ENCODE measurements around the gene ZNF519.
"Not testable (repeated sequence)": the region's sequence is repeated elsewhere in the genome, so short reads cannot be mapped to it uniquely, and the experiment has no call there.

ZNF519 gene

GRCh38 chr18:14162915-14163314, 30.7 kb upstream of the ZNF519 start:
- DNase-seq (ENCODE audit: low spot score); in situ Hi-C loops (cut with MboI; ENCODE audit: low pct_unique_long_range_greater_than_20kb, low sequenced_read_pairs, unreplicated experiment): not testable (repeated sequence)

DNA sequence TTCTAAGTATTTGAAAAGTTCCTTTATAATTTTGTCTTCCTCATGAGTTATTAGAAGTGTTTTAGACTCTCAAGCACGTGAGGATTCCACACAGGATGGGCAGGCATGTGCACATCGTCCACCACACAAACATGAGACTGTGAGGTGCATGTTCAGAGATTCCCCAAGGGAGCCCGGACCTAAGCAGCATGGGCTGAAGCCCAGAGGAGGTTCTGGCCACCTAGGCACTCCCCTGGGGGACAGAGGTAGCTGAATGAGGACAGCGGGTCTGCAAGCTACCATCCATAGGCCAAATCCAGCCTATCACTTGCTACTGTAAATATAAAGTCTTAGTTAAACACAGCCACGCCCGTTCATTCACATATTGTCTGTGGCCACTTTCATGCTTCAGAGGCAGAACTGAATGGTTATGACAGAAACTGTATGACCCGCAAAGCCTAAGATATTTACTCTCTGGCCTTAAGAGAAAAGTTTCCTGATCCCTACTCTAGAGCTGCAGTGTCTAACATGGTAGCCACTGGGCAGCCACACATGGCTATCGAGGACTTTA, 19.4 kb upstream of the ZNF519 start:
- DNase-seq (ENCODE audit: low spot score); in situ Hi-C loops (cut with MboI; ENCODE audit: low pct_unique_long_range_greater_than_20kb, low sequenced_read_pairs, unreplicated experiment): not testable (repeated sequence)

DNA sequence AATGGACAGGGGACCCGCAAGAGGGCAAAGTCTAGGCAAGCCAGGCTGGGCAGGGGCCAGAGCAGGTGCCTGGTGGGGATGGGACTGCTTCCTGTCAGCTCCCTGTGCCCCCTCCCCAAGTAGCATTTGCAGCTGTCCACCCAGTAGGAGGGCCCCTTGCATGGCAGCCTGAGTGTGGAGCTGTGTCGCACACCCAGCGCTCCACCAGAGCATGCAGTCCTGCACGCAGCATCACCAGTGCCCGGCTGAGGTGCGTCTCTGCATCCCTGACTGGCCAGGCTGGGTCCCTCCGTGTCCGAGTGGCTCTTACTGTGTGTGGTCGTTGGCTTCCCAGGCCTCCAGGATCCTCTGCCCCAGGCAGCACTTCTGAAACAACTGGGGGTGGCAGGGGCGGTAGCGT, 18.5 kb upstream of the ZNF519 start:
- in situ Hi-C loops (cut with MboI; ENCODE audit: low pct_unique_long_range_greater_than_20kb, low sequenced_read_pairs, unreplicated experiment); DNase-seq (ENCODE audit: low spot score): not testable (repeated sequence)

- in situ Hi-C loops (cut with MboI; ENCODE audit: low pct_unique_long_range_greater_than_20kb, low sequenced_read_pairs, unreplicated experiment); DNase-seq (ENCODE audit: low spot score): not testable (repeated sequence)
These were observed 17.7 kb upstream of the ZNF519 start for GRCh38 chr18:14149916-14150420.

DNA sequence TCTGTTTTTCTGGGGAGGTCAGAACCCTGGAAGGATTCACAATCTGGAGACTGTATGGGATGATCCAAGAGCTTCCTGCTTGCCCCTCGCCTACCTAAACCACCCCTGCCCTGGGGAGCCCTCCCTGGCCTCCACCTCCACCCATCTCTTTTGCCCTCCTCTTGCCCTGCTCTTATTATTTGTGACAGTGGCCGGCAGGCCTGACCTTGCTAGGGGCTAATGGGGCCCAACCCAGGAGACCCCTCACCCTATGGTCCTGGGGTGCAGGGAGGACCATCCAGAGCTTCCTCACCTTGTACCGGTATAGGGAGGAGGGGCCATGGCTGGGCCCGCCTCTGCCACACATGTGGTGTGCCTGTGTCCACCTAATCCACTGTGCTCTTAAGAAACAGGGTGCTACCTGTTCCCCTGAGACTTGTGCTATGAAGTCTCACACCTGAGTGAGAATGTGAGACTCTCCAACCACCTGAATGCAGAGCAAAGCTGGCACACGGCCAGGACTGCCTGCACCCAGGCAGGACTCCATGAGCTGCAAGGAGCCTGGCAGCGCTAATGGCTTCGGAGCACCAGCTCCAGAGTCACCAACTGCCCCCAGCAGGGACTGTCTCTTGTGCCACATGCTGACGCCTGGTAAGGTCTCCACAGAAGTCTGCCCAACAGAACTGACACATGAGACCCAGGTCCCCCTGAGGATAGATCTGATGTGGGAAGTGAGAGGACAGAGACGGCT, 17.1 kb upstream of the ZNF519 start:
- in situ Hi-C loops (cut with MboI; ENCODE audit: low pct_unique_long_range_greater_than_20kb, low sequenced_read_pairs, unreplicated experiment); DNase-seq (ENCODE audit: low spot score): not testable (repeated sequence)

DNA sequence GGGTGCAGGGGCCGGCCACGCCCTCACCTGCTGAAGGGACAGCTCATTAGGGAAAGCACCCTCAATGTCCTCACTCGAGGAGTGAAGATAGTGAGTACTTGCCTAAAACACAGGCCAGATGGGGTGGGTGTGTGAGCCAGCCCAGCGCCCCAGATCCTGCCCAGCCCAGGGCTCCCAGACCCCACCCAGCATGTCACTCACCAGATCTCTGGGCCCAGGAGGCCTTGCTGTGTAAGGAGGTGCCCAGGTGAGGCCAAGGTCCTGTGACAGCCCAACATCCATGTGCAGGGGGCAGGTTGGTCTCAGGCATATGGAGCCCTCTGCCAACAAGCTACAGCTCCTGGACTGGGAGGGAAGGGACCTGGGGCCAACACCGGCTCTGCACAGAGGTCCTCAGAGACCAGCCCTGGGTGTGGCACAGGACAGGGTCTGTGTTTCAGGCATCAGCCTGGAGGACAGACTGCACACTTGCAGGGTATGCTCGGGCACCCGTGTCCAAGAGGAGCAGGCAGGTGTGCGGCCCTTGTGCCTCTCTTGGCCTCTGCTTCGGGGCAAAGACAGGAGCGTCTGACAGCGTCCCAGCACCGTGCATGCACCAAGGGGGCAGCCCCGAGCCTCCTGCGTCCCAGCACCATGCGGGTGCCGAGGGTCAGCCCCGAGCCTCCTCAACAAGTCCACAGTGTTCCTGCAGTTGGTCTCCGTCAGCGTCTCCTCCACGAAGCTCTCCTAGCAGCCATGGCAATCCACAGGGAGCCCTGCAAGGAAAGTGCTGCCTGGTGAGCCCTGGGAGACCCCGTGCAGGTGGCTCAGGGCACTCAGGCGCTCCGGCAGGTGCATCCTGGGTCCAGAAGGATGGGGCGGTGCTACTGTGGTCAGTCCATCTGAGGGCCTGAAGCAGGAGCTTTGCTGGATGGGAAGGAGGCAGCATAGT, 16.0 kb upstream of the ZNF519 start:
- in situ Hi-C loops (cut with MboI; ENCODE audit: low pct_unique_long_range_greater_than_20kb, low sequenced_read_pairs, unreplicated experiment); DNase-seq (ENCODE audit: low spot score): not testable (repeated sequence)

GRCh38 chr18:14146771-14147170, 14.5 kb upstream of the ZNF519 start:
- DNase-seq (ENCODE audit: low spot score) = not testable (repeated sequence)

GRCh38 chr18:14145581-14146338, 13.5 kb upstream of the ZNF519 start:
- in situ Hi-C loops (cut with MboI; ENCODE audit: low pct_unique_long_range_greater_than_20kb, low sequenced_read_pairs, unreplicated experiment); DNase-seq (ENCODE audit: low spot score): not testable (repeated sequence)

More at GRCh38 chr18:14146771-14147170, 14.5 kb upstream of the ZNF519 start:
- in situ Hi-C loops (cut with MboI; ENCODE audit: low pct_unique_long_range_greater_than_20kb, low sequenced_read_pairs, unreplicated experiment) = not testable (repeated sequence)

DNA sequence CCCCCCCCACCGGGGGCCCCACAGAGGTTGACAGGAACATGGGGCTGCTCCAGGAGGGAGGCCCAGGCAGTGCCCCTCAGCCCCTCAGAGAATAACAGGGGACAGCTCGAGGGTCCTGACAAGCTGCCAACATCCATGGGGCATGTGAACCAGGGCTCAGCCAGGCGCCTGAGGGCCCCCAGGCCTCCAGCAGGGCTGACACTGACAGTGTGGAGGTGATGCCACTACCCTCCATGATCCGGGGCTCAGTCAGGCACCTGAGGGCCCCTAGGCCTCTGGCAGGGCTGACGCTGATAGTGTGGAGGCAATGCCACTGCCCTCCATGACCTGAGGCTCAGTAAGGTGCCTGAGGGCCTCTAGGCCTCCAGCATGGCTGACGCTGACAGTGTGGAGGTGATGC, 12.8 kb upstream of the ZNF519 start:
- in situ Hi-C loops (cut with MboI; ENCODE audit: low pct_unique_long_range_greater_than_20kb, low sequenced_read_pairs, unreplicated experiment); DNase-seq (ENCODE audit: low spot score): not testable (repeated sequence)

DNA sequence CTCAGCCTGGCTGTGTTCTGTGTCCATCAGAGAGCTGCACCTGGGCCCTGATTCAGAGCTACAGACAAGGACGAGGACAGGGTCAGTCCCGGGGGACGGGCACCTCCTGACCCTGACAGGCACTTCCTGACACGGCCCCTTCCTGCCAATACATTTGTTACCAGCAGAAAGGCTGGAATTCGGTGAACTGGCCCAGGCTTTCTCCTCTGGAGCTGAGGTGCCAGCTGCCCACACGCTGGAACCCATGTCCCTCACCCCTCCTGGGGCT, 12.3 kb upstream of the ZNF519 start:
- TF ChIP-seq, protein P1, sequence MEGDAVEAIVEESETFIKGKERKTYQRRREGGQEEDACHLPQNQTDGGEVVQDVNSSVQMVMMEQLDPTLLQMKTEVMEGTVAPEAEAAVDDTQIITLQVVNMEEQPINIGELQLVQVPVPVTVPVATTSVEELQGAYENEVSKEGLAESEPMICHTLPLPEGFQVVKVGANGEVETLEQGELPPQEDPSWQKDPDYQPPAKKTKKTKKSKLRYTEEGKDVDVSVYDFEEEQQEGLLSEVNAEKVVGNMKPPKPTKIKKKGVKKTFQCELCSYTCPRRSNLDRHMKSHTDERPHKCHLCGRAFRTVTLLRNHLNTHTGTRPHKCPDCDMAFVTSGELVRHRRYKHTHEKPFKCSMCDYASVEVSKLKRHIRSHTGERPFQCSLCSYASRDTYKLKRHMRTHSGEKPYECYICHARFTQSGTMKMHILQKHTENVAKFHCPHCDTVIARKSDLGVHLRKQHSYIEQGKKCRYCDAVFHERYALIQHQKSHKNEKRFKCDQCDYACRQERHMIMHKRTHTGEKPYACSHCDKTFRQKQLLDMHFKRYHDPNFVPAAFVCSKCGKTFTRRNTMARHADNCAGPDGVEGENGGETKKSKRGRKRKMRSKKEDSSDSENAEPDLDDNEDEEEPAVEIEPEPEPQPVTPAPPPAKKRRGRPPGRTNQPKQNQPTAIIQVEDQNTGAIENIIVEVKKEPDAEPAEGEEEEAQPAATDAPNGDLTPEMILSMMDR (IDR thresholded peaks at IDR 0.05; ENCODE audit: extremely low read depth, insufficient read depth, missing control alignments) = no peak
- DNase-seq (ENCODE audit: low spot score) = no peak
- in situ Hi-C loops (cut with MboI; ENCODE audit: low pct_unique_long_range_greater_than_20kb, low sequenced_read_pairs, unreplicated experiment) = no loop called here

GRCh38 chr18:14143871-14144627, 11.8 kb upstream of the ZNF519 start:
- in situ Hi-C loops (cut with MboI; ENCODE audit: low pct_unique_long_range_greater_than_20kb, low sequenced_read_pairs, unreplicated experiment); DNase-seq (ENCODE audit: low spot score): not testable (repeated sequence)

DNA sequence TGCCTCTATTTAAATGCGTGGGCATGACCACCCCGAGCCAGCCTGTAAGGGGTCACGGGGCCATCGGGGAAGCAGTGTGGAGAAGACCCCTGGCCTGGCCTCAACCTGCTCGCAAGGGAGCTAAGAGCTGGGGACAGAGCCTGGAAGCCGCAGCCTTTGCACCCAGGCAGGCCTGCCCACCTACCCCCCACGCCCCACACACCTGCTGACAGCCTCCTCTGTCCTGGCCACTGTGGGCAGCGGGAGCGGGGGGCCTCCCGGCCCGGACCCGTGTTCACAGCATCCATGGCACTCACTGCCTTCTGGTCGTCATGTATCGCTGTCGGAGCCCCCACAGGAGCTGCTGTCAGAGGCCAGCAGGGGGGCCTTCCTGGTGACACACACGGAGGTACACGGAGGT, 11.2 kb upstream of the ZNF519 start:
- DNase-seq (ENCODE audit: low spot score); in situ Hi-C loops (cut with MboI; ENCODE audit: low pct_unique_long_range_greater_than_20kb, low sequenced_read_pairs, unreplicated experiment): not testable (repeated sequence)

- in situ Hi-C loops (cut with MboI; ENCODE audit: low pct_unique_long_range_greater_than_20kb, low sequenced_read_pairs, unreplicated experiment); DNase-seq (ENCODE audit: low spot score): not testable (repeated sequence)
These were observed 9.9 kb upstream of the ZNF519 start for GRCh38 chr18:14142177-14142576.

- in situ Hi-C loops (cut with MboI; ENCODE audit: low pct_unique_long_range_greater_than_20kb, low sequenced_read_pairs, unreplicated experiment); DNase-seq (ENCODE audit: low spot score): not testable (repeated sequence)
These were observed 7.3 kb upstream of the ZNF519 start for GRCh38 chr18:14139583-14139982.

GRCh38 chr18:14137971-14138370, 5.7 kb upstream of the ZNF519 start:
- DNase-seq (ENCODE audit: low spot score); in situ Hi-C loops (cut with MboI; ENCODE audit: low pct_unique_long_range_greater_than_20kb, low sequenced_read_pairs, unreplicated experiment): not testable (repeated sequence)

Data from GM13977 (cell line).